ENCODE measurements around the gene SLC1A1. TPM values are rescaled to one million over a fixed set of nuclear protein-coding genes. Genes with fewer than 3 reads are reported as not detected.

Gene SLC1A1
- total RNA-seq, 1 donor from 2014 or later, result 13.0 TPM

DNA sequence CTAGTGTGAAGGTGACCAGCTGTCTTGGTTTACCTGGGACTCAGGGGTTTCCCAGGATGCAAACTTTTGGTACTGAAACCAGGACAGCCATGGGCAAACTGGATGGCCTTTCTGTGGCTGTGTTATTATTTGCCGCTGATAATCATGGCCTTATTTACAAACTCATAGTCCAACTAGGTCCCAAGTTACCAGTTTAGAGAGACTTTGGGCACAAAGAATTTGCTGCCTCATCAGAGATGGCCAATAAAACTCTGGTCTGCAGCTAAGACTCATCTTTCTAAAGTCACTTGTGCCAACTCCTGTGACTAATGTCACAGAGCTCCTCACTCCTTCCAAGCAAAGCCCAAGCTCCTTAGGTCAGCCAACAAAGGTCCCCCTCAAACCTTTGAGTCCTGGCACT, 124.4 kb downstream of the SLC1A1 start:
- no peak for DNase-seq (ENCODE audit: extremely low read depth, low read depth, low spot score)

GRCh38 chr9:4615251-4615650, 125.0 kb downstream of the SLC1A1 start:
- no peak for DNase-seq (ENCODE audit: extremely low read depth, low read depth, low spot score)

DNA sequence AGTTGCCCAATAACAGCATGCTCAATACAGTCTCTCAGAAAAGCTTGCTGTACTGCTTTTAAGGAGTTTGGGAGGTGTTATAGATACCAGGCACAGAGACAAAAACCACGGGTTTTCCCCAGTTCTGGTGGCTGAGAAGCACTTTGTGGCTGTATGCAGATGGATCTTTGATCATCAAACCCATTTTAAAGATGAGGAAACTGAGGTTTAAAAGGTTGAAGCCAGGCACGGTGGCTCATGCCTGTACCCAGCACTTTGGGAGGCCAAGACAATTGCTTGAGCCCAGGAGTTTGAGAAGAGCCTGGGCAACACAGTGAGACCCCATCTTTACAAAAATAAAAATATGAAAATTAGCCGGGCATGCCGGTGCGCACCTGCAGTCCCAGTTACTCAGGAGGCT, 125.5 kb downstream of the SLC1A1 start:
- no peak for DNase-seq (ENCODE audit: extremely low read depth, low read depth, low spot score)

DNA sequence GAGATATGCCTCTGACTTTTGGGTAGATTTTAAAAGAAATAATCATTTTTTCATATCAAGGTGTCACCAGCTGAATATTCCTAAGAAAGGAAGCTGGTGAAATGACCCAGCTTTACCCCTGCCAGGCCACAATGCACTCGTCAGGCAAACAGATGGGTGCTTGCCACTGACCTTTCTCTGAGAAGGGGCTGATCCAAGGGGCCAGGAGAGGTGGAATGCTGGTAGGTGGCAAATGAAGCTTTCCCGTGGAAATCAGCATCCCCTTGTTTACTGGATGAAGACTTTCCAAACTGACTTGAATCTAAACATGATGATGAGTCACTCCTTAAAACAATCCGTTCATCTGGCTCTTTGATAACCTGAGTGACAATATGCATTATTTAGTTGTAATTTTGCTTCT, 127.5 kb downstream of the SLC1A1 start:
- DNase-seq (ENCODE audit: extremely low read depth, low read depth, low spot score), result no peak

DNA sequence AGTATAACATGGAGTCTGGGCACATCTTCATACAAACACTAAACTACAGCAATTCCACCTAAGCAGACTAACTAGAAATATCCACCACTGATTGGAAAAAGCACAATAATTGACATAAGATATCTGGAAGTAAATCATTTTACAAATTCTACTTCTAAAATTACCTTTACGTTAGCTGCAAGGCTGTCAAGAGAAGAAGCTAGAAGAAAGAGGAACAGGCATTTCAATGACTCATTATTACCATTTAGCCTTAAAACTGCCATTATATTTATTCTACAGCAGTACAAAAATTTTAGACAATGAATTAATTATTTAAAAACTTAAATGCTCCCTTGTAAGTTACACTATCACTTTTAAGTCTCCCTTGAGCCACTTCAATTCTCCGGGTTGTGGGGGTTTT, 128.4 kb downstream of the SLC1A1 start:
- no peak for DNase-seq (ENCODE audit: extremely low read depth, low read depth, low spot score)

DNA sequence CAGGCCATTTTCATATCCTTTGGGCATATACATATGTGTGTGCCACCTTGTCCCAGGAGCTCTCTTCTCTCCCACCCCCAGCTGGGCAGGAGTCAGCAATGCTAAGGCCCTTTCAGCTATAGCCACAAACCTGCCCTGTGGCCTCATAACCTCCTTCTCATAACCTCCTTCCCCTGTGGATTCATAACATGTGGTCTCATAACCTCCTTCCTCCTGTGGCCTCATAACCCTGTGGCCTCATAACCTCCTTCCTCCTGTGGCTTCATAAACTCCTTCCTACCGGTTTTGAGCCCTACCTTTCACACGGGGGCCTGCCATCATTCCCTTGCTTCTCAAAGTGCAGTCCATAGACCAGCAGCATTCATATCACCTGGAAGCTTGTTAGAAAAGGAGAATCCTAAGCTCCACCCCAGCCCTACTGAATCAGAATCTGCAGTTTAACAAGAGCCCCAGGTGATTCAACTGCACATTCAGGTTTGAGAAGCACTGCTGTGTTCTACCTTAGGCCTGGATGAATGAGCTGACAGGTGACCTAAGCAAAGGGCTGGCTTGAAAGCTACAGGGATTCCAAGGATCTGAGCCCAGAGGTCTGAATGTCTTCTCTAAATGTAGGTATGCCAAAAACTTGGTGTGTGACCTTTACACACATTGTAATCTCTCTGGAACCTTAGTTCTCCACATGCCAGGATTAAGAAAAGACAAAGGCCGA, 129.9 kb downstream of the SLC1A1 start:
- no peak for DNase-seq (ENCODE audit: extremely low read depth, low read depth, low spot score)

- no peak for DNase-seq (ENCODE audit: extremely low read depth, low read depth, low spot score)
Observed at GRCh38 chr9:4620881-4621555, 130.8 kb downstream of the SLC1A1 start.

DNA sequence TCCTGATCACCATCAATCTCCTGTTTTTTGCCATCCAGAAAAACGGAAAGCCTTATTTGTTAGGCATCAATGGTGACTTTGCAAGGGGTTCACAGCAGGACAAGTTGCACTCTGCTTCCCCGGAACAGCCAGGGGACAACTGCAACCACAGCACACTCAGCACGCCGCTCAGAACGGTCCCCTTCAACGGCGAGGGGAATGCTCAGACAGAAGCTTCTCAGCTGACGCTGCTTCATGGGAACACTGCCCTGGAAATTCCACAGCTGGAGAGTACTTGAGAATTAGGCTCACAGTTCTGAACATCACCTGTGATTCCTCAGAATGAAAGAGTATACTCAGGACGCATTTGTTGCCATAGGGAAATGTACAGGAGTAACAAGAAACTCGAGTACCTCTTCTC, 131.7 kb downstream of the SLC1A1 start:
- DNase-seq (ENCODE audit: extremely low read depth, low read depth, low spot score), result no peak

DNA sequence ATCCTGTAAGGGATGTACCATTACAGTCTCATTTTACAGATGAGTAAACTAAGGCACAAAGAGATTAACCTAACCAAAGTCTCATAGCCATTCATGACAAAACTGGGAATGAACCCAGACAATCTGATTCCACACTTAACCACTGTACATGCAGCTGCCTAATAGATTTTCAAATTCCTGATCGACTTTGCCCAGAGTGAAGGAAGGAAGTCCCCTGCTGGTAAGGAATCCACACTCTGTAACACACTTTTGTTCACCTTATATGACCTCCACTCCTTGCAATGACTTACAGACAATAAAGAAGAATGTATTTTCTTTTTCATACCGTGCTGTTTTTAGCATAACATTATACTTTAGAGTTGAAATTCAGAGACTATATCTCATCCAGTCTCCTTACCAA, 140.6 kb downstream of the SLC1A1 start:
- no peak for DNase-seq (ENCODE audit: extremely low read depth, low read depth, low spot score)

Other genes with a start within 250 kb of the SLC1A1 start
- 23.7 and 36.9 TPM in 2 replicates for gene GLIS3, start 190.4 kb upstream of the SLC1A1 start, total RNA-seq
- gene PLPP6, start 171.8 kb downstream of the SLC1A1 start, total RNA-seq, result 6.1 and 7.2 TPM in 2 replicates
- 3.8 and 4.0 TPM in 2 replicates for gene SPATA6L, start 176.0 kb downstream of the SLC1A1 start, total RNA-seq
- gene CDC37L1, start 189.1 kb downstream of the SLC1A1 start, total RNA-seq, result 4.9 and 7.4 TPM in 2 replicates